Fibroblast of mammary gland (primary cell): Measurements from ENCODE around the gene PTGFRN.

Experiments used
- DNase-seq: peaks from one replicate; pipeline ENCODE4 v3.0.0-alpha.2; 2010; ENCODE audit warnings: low read depth
- H3K4me3 ChIP-seq: 2 replicates; pipeline ENCODE4 v1.5.1; 2011; ENCODE audit warnings: low read depth, mild to moderate bottlenecking, low read length, moderate library complexity; ENCODE audit not compliant: control insufficient read depth
- TF ChIP-seq, protein P1 (sequence below): conservative IDR thresholded peaks from 2 replicates; pipeline ENCODE4 v1.5.1; 2011; ENCODE audit warnings: low read depth, low read length, inconsistent platforms; ENCODE audit not compliant: control insufficient read depth, insufficient read depth

Gene PTGFRN

DNA sequence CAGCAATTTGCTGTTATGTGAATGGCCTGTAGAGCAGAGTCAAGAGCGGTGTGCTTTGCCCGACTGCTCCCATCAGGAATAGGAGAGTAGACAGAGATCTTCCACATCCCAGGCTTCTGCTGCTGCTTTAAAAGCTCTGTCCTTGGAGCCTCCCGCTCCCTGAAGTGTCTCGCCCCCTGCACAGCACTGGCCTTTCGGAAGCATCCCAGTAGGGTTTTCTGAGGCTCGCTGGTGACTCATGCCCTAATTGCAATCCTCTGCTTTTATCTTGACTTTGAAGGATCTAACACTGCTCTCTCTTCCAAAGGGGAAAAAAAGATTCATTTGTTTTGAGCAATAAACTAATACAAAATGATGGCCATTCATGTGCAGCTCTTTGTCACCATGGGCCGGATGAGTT is 78.5 kb downstream of the PTGFRN start:
- no peak overlapping the region for H3K4me3 ChIP-seq
- TF ChIP-seq, protein P1, sequence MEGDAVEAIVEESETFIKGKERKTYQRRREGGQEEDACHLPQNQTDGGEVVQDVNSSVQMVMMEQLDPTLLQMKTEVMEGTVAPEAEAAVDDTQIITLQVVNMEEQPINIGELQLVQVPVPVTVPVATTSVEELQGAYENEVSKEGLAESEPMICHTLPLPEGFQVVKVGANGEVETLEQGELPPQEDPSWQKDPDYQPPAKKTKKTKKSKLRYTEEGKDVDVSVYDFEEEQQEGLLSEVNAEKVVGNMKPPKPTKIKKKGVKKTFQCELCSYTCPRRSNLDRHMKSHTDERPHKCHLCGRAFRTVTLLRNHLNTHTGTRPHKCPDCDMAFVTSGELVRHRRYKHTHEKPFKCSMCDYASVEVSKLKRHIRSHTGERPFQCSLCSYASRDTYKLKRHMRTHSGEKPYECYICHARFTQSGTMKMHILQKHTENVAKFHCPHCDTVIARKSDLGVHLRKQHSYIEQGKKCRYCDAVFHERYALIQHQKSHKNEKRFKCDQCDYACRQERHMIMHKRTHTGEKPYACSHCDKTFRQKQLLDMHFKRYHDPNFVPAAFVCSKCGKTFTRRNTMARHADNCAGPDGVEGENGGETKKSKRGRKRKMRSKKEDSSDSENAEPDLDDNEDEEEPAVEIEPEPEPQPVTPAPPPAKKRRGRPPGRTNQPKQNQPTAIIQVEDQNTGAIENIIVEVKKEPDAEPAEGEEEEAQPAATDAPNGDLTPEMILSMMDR, result no peak
- DNase-seq, result peak; percentile 79

DNA sequence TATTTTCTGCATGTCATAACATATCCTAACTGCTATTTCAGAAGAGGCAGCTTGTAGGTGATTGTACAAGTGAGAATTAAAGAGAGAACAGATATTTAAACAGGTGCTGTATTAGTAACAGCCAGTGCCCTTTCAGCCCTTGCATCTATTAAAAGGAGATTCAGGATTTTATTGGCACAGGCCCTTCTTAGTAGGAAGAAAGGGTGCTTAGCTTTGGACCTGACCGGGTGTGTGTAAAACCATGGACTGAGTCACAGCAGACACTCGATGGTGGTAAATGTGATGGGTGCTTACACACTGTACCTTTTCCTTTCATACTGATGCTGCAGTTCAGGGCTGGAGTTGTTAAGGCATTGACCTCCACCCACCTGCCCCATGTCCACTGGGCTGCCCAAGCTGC is 79.2 kb downstream of the PTGFRN start:
- H3K4me3 ChIP-seq, result no peak overlapping the region
- TF ChIP-seq, protein P1, result no peak
- DNase-seq, result peak; percentile 42

DNA sequence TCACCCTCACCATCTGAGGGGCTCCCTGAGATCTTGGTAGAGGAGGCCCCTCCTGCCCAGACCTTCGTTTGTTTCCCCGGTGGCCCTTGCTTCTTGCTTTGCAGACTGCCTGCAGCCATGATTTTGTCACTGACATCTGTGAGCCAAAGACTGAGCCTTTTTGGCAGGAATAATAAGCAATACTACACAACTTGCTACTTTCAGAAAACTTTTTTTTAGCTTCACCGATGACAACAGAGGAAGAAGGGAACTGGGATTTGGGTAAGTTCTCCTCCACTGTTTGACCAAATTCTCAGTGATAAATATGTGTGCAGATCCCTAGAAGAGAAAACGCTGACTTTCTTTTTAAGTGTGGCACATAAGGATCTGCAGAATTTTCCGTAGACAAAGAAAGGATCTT is 80.1 kb downstream of the PTGFRN start:
- DNase-seq, result peak; percentile 28
- H3K4me3 ChIP-seq, result no peak overlapping the region
- TF ChIP-seq, protein P1, result no peak

DNA sequence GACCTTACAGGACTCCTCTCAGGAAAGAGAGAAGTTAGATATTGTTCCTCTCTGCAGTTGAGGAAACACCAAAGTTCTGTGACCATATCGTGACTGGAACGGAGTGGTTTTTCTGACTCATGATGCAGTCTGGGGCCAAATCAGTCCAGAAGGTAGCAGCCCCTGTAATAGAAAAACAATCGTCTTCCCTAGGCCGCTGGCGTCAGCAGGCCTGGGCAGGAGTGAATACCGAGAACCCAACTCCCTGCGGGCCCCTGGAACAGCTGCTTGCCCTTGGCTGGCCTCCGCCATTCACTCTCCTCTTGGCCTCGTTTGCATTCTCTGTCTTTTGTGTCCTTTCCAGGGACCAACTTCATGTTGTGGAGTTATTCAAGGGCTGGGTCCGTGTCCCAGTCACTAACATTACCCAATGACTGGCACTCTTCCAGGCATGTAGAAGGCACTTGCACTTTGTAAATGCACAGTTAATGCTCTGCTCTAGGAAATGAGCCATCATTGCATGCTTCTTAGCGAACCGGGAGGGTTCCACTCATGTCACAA is 81.0 kb downstream of the PTGFRN start:
- DNase-seq, result peak; percentile 99
- no peak overlapping the region for H3K4me3 ChIP-seq
- TF ChIP-seq, protein P1, result no peak

DNA sequence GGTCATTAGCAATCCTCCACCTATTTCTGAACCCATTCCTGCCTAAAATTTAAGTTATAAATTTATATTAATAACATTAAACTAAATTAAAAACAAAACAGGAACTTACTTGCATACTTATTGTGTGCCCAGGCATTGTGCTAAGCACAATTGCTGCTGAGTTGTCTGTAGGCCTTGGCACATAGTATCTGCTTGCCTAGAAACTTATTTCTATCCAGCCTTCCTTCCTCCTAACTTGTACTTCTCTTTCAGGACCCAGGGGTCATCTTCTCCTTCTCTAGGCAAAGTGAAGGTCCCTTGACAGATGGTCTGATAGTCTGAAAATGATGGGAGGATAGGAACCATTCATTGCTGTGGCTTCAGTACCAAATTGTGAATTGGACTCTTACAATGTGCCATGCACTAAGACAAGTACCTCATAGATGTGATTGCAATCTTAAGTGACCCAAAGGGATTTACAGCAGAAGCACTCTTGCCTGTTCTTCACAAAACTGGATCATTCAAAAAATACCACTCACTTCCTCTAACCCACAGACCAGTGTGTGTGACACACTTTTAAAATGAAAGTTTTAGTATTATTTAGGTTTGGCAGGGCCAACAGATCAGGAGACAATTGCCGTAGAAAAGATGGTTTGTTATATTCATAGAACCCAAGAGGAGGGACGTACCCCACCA is 81.6 kb downstream of the PTGFRN start:
- TF ChIP-seq, protein P1, result no peak
- DNase-seq, result no peak
- H3K4me3 ChIP-seq, result no peak overlapping the region

DNA sequence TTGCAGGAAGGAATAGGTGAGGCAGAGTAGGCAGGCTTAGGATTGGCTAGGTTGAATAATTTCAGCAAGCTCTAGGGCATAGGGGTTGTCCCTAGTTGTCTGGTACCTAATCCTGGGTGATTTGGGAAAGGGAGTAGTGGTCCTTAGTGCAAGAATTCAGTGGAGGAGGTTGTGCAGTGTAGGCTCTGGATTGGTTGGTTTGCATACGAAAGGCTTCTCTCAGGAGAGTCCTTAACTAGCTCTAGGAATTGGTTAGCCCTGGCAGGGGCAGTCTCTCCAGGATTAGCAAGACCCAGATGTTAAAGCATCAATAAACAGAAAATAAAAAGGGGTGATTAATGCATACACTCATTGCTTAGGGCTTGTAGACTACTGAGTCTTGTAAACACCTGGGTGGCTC is 82.2 kb downstream of the PTGFRN start:
- TF ChIP-seq, protein P1, result no peak
- DNase-seq, result no peak
- H3K4me3 ChIP-seq, result no peak overlapping the region

DNA sequence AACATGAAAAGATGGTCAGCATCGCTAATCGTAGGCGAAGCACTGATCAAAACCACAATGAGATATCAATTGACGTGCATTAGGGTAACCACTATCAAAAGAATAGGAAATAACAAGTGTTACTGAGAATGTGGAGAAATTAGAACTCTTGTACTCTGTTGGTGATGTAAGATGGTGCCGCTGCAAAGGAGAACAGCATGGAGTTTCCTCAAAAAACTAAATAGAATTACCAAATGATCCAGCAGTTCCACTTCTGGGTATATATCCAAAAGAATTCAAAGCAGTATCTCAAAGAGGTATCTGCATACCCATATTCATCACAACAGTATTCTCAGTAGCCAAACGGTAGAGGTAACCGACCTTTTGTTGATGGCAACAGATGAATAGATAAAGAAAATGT is 83.6 kb downstream of the PTGFRN start:
- DNase-seq, result no peak
- TF ChIP-seq, protein P1, result no peak
- no peak overlapping the region for H3K4me3 ChIP-seq
